Epithelial cell of esophagus (primary cell): ENCODE measurements around the gene DENND5B.
A peak's percentile ranks its signal among the peaks of the same experiment; 100 is the strongest.

Source experiments
- DNase-seq: peaks from one replicate; pipeline ENCODE4 v3.0.0; 2010; ENCODE audit warnings: low read depth
- H3K4me3 ChIP-seq: 2 replicates; pipeline ENCODE4 v1.5.1; 2011; ENCODE audit warnings: mild to moderate bottlenecking, low read length, control low read depth
- CTCF ChIP-seq: IDR thresholded peaks from 2 replicates; pipeline ENCODE4 v1.5.1; 2011; ENCODE audit warnings: low read depth, mild to moderate bottlenecking, low read length, control low read depth, inconsistent platforms; ENCODE audit not compliant: insufficient read depth; ENCODE audit errors: missing control alignments

Gene DENND5B

GRCh38 chr12:31494455-31494854 lies 96.5 kb downstream of the DENND5B start:
- H3K4me3 ChIP-seq, result no peak overlapping the region
- TF ChIP-seq CTCF, result no peak
- no peak for DNase-seq

GRCh38 chr12:31492599-31493196 lies 98.2 kb downstream of the DENND5B start:
- no peak for TF ChIP-seq CTCF
- DNase-seq, result no peak
- no peak overlapping the region for H3K4me3 ChIP-seq

GRCh38 chr12:31491841-31492598 lies 98.9 kb downstream of the DENND5B start:
- TF ChIP-seq CTCF, result no peak
- peak; percentile 88 for DNase-seq
- no peak overlapping the region for H3K4me3 ChIP-seq

- no peak overlapping the region for H3K4me3 ChIP-seq
- TF ChIP-seq CTCF, result no peak
- peak; percentile 15 for DNase-seq
Observed at GRCh38 chr12:31491241-31491794, 99.6 kb downstream of the DENND5B start.

DNA sequence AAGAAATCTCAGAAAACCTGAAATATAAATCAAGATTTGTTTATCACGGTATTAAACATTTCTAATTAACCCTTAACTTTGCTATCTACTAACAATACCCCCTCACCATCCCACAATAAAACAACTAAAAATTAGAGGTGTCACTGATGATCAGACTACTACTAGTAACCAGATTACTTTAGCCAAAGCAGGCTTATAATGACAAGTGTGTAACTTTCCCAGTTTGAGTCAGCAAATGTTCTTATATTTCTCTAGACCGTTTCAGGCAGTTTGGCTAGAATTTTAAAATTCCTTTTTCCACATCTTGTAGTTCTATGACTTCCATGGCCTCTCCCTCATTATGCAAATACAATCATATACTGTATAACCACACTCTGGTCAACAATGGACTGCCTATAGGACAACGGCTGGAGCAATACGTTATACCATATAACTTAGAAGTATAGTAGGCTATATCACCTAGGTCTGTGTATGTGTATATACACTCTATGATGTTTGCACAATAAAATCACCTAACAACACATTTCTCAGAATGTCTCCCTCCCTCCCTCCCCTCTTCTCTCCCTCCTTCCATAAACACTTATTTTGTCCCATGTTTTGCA lies 102.1 kb downstream of the DENND5B start:
- TF ChIP-seq CTCF, result no peak
- no peak overlapping the region for H3K4me3 ChIP-seq
- no peak for DNase-seq

- no peak for DNase-seq
- no peak for TF ChIP-seq CTCF
- H3K4me3 ChIP-seq, result no peak overlapping the region
Observed at GRCh38 chr12:31485571-31485970, 105.4 kb downstream of the DENND5B start.
